ENCODE results near the gene IFRD2. TPM values are rescaled to one million over a fixed set of nuclear protein-coding genes. Genes with fewer than 3 reads are reported as not detected.

The IFRD2 gene
- total RNA-seq, 1 donor from 2014 or later = 38.2 TPM

GRCh38 chr3:50269460-50269859 lies 22.8 kb downstream of the IFRD2 start:
- Mint-ChIP-seq H3K36me3 (ENCODE audit: unreplicated experiment) (no peaks in the 10 kb centered on the region), H3K4me3 (ENCODE audit: unreplicated experiment) (no peak overlapping the region), H3K9me3 (ENCODE audit: unreplicated experiment) (peaks cover 6% of the 10 kb centered on the region), H3K27me3 (ENCODE audit: unreplicated experiment) (peaks cover 12% of the 10 kb centered on the region), H3K27ac (ENCODE audit: unreplicated experiment) (no peak overlapping the region), H3K4me1 (ENCODE audit: low read depth, unreplicated experiment) (peaks cover 9% of the 10 kb centered on the region)
- no peak for DNase-seq
- no peak for TF ChIP-seq CTCF (IDR thresholded peaks at IDR 0.05; ENCODE audit: partially characterized antibody, unreplicated experiment)

GRCh38 chr3:50268703-50269451 lies 23.4 kb downstream of the IFRD2 start, which contains the start of gene SEMA3B:
Gene SEMA3B (plus strand): TSS chr3:50269147. CDS start chr3:50269241, 94 bp downstream.
- Mint-ChIP-seq H3K36me3 (ENCODE audit: unreplicated experiment) (no peaks in the 10 kb centered on the region), H3K4me3 (ENCODE audit: unreplicated experiment) (no peak within 1 kb of the TSS), H3K27ac (ENCODE audit: unreplicated experiment) (peak within 1 kb of the TSS; percentile 28), H3K4me1 (ENCODE audit: low read depth, unreplicated experiment) (peaks cover 9% of the 10 kb centered on the region), H3K27me3 (ENCODE audit: unreplicated experiment) (peaks cover 12% of the 10 kb centered on the region), H3K9me3 (ENCODE audit: unreplicated experiment) (peaks cover 5% of the 10 kb centered on the region)
- no peak for DNase-seq
- TF ChIP-seq CTCF (IDR thresholded peaks at IDR 0.05; ENCODE audit: partially characterized antibody, unreplicated experiment) = no peak

GRCh38 chr3:50268276-50268675 lies 24.0 kb downstream of the IFRD2 start:
- Mint-ChIP-seq H3K36me3 (ENCODE audit: unreplicated experiment) (no peaks in the 10 kb centered on the region), H3K27ac (ENCODE audit: unreplicated experiment) (no peak overlapping the region), H3K4me3 (ENCODE audit: unreplicated experiment) (no peak overlapping the region), H3K4me1 (ENCODE audit: low read depth, unreplicated experiment) (peaks cover 9% of the 10 kb centered on the region), H3K9me3 (ENCODE audit: unreplicated experiment) (peaks cover 5% of the 10 kb centered on the region), H3K27me3 (ENCODE audit: unreplicated experiment) (peaks cover 12% of the 10 kb centered on the region)
- no peak for DNase-seq
- TF ChIP-seq CTCF (IDR thresholded peaks at IDR 0.05; ENCODE audit: partially characterized antibody, unreplicated experiment) = no peak

GRCh38 chr3:50267280-50267913 lies 24.8 kb downstream of the IFRD2 start:
- no peak for TF ChIP-seq CTCF (IDR thresholded peaks at IDR 0.05; ENCODE audit: partially characterized antibody, unreplicated experiment)
- no peak for DNase-seq
- peaks cover 17% of the 10 kb centered on the region for H3K27me3 Mint-ChIP-seq (ENCODE audit: unreplicated experiment)
- peaks cover 8% of the 10 kb centered on the region for H3K9me3 Mint-ChIP-seq (ENCODE audit: unreplicated experiment)
- H3K36me3 Mint-ChIP-seq (ENCODE audit: unreplicated experiment) = no peaks in the 10 kb centered on the region
- H3K27ac Mint-ChIP-seq (ENCODE audit: unreplicated experiment) = no peak overlapping the region
- H3K4me3 Mint-ChIP-seq (ENCODE audit: unreplicated experiment) = no peak overlapping the region
- peaks cover 7% of the 10 kb centered on the region for H3K4me1 Mint-ChIP-seq (ENCODE audit: low read depth, unreplicated experiment)

GRCh38 chr3:50266836-50267235 lies 25.4 kb downstream of the IFRD2 start:
- TF ChIP-seq CTCF (IDR thresholded peaks at IDR 0.05; ENCODE audit: partially characterized antibody, unreplicated experiment) = no peak
- Mint-ChIP-seq H3K36me3 (ENCODE audit: unreplicated experiment) (no peaks in the 10 kb centered on the region), H3K4me1 (ENCODE audit: low read depth, unreplicated experiment) (peaks cover 7% of the 10 kb centered on the region), H3K4me3 (ENCODE audit: unreplicated experiment) (no peak overlapping the region), H3K27me3 (ENCODE audit: unreplicated experiment) (peaks cover 17% of the 10 kb centered on the region), H3K9me3 (ENCODE audit: unreplicated experiment) (peaks cover 8% of the 10 kb centered on the region), H3K27ac (ENCODE audit: unreplicated experiment) (no peak overlapping the region)
- DNase-seq = no peak
